GM20431 (cell line): Measurements from ENCODE around the gene RBMS3.
"Not testable (repeated sequence)": the region's sequence is repeated elsewhere in the genome, so short reads cannot be mapped to it uniquely, and the experiment has no call there.

ENCODE experiments used
- in situ Hi-C: fragments of 300-500 bp; cut with MseI, MboI; formaldehyde crosslinking; loops from one replicate; pipeline ENCODE4 v1.15.0; 2020; ENCODE audit warnings: low sequenced_read_pairs; ENCODE audit not compliant: unreplicated experiment

RBMS3 gene

GRCh38 chr3:29639578-29640290 is 358.9 kb downstream of the RBMS3 start:
- in situ Hi-C loops = no loop called here

- in situ Hi-C loops = no loop called here
These were observed 361.6 kb downstream of the RBMS3 start for GRCh38 chr3:29642393-29643033.

GRCh38 chr3:29643034-29643425 is 362.2 kb downstream of the RBMS3 start:
- in situ Hi-C loops = no loop called here

- in situ Hi-C loops = no loop called here
These were observed 363.4 kb downstream of the RBMS3 start for GRCh38 chr3:29644261-29644660.

GRCh38 chr3:29644956-29645636 is 364.2 kb downstream of the RBMS3 start:
- in situ Hi-C loops = no loop called here

GRCh38 chr3:29646043-29646442 is 365.2 kb downstream of the RBMS3 start:
- in situ Hi-C loops = no loop called here

GRCh38 chr3:29649815-29650547 is 369.1 kb downstream of the RBMS3 start:
- in situ Hi-C loops = no loop called here

GRCh38 chr3:29653680-29654079 is 372.8 kb downstream of the RBMS3 start:
- in situ Hi-C loops = no loop called here

GRCh38 chr3:29655015-29655747 is 374.3 kb downstream of the RBMS3 start:
- in situ Hi-C loops = no loop called here

- in situ Hi-C loops = no loop called here
These were observed 384.8 kb downstream of the RBMS3 start for GRCh38 chr3:29665688-29666087.

GRCh38 chr3:29668233-29668632 is 387.4 kb downstream of the RBMS3 start:
- in situ Hi-C loops = no loop called here

- in situ Hi-C loops = no loop called here
These were observed 387.9 kb downstream of the RBMS3 start for GRCh38 chr3:29668728-29669127.

- in situ Hi-C loops = not testable (repeated sequence)
These were observed 389.6 kb downstream of the RBMS3 start for GRCh38 chr3:29670476-29670875.

- in situ Hi-C loops = no loop called here
These were observed 396.6 kb downstream of the RBMS3 start for GRCh38 chr3:29677421-29677820.

- in situ Hi-C loops = no loop called here
These were observed 399.1 kb downstream of the RBMS3 start for GRCh38 chr3:29679944-29680343.

- in situ Hi-C loops = no loop called here
These were observed 402.4 kb downstream of the RBMS3 start for GRCh38 chr3:29683018-29683993.

- in situ Hi-C loops = no loop called here
These were observed 406.2 kb downstream of the RBMS3 start for GRCh38 chr3:29686889-29687592.

- in situ Hi-C loops = no loop called here
These were observed 409.9 kb downstream of the RBMS3 start for GRCh38 chr3:29690686-29691353.
